ENCODE results near the gene ETV7. TPM values are rescaled to one million over a fixed set of nuclear protein-coding genes. Genes with fewer than 3 reads are reported as not detected.

ETV7 gene
- total and polyA plus RNA-seq, 2 experiments from 2014 or later = 0.47 to 1.2 TPM

GRCh38 chr6:36333171-36333895 is 54.1 kb downstream of the ETV7 start:
- H3K27ac ChIP-seq (ENCODE audit: low read depth) = no peak overlapping the region
- no peaks in the 10 kb centered on the region; the same call in 1 of the 2 replicates for H3K4me1 ChIP-seq (ENCODE audit: insufficient read depth)
- DNase-seq (ENCODE audit: low spot score) (no peak), ATAC-seq (no peak)
- peaks cover 15% of the 10 kb centered on the region for H3K27me3 Mint-ChIP-seq (ENCODE audit: insufficient read depth, low read depth, poor library complexity)
- peaks cover 18% of the 10 kb centered on the region for H3K4me1 Mint-ChIP-seq
- no peaks in the 10 kb centered on the region; the same call in 2 of the 3 replicates for H3K9me3 Mint-ChIP-seq
- H3K9me2 ChIP-seq (ENCODE audit: insufficient read depth) = no peaks in the 10 kb centered on the region
- TF ChIP-seq, protein P1, sequence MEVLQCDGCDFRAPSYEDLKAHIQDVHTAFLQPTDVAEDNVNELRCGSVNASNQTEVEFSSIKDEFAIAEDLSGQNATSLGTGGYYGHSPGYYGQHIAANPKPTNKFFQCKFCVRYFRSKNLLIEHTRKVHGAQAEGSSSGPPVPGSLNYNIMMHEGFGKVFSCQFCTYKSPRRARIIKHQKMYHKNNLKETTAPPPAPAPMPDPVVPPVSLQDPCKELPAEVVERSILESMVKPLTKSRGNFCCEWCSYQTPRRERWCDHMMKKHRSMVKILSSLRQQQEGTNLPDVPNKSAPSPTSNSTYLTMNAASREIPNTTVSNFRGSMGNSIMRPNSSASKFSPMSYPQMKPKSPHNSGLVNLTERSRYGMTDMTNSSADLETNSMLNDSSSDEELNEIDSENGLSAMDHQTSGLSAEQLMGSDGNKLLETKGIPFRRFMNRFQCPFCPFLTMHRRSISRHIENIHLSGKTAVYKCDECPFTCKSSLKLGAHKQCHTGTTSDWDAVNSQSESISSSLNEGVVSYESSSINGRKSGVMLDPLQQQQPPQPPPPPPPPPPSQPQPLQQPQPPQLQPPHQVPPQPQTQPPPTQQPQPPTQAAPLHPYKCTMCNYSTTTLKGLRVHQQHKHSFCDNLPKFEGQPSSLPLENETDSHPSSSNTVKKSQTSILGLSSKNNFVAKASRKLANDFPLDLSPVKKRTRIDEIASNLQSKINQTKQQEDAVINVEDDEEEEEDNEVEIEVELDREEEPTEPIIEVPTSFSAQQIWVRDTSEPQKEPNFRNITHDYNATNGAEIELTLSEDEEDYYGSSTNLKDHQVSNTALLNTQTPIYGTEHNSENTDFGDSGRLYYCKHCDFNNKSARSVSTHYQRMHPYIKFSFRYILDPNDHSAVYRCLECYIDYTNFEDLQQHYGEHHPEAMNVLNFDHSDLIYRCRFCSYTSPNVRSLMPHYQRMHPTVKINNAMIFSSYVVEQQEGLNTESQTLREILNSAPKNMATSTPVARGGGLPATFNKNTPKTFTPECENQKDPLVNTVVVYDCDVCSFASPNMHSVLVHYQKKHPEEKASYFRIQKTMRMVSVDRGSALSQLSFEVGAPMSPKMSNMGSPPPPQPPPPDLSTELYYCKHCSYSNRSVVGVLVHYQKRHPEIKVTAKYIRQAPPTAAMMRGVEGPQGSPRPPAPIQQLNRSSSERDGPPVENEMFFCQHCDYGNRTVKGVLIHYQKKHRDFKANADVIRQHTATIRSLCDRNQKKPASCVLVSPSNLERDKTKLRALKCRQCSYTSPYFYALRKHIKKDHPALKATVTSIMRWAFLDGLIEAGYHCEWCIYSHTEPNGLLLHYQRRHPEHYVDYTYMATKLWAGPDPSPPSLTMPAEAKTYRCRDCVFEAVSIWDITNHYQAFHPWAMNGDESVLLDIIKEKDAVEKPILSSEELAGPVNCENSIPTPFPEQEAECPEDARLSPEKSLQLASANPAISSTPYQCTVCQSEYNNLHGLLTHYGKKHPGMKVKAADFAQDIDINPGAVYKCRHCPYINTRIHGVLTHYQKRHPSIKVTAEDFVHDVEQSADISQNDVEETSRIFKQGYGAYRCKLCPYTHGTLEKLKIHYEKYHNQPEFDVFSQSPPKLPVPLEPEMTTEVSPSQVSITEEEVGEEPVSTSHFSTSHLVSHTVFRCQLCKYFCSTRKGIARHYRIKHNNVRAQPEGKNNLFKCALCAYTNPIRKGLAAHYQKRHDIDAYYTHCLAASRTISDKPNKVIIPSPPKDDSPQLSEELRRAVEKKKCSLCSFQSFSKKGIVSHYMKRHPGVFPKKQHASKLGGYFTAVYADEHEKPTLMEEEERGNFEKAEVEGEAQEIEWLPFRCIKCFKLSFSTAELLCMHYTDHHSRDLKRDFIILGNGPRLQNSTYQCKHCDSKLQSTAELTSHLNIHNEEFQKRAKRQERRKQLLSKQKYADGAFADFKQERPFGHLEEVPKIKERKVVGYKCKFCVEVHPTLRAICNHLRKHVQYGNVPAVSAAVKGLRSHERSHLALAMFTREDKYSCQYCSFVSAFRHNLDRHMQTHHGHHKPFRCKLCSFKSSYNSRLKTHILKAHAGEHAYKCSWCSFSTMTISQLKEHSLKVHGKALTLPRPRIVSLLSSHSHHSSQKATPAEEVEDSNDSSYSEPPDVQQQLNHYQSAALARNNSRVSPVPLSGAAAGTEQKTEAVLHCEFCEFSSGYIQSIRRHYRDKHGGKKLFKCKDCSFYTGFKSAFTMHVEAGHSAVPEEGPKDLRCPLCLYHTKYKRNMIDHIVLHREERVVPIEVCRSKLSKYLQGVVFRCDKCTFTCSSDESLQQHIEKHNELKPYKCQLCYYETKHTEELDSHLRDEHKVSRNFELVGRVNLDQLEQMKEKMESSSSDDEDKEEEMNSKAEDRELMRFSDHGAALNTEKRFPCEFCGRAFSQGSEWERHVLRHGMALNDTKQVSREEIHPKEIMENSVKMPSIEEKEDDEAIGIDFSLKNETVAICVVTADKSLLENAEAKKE (CRISPR knock-in tag; IDR thresholded peaks at IDR 0.05) = no peak
- TF ChIP-seq REST (IDR thresholded peaks at IDR 0.05; ENCODE audit: unreplicated experiment) (no peak), EZH2phosphoT487 (IDR thresholded peaks at IDR 0.05; ENCODE audit: unreplicated experiment) (no peak)
- H2AFZ ChIP-seq = no peak overlapping the region
- no peaks in the 10 kb centered on the region for H3F3A ChIP-seq (replicated peaks; ENCODE audit: low read depth)
- H3K27ac Mint-ChIP-seq = no peak overlapping the region
- H3K36me3 ChIP-seq (ENCODE audit: insufficient read depth) = no peaks in the 10 kb centered on the region
- no peaks in the 10 kb centered on the region; the same call in 2 of the 3 replicates for H3K36me3 Mint-ChIP-seq (ENCODE audit: low read depth)
- no peak overlapping the region for H3K4me2 ChIP-seq
- H3K4me3 Mint-ChIP-seq = no peak overlapping the region
- no peaks in the 10 kb centered on the region for H3K27me3 ChIP-seq (ENCODE audit: insufficient read depth)
- H4K20me1 ChIP-seq (replicated peaks; ENCODE audit: insufficient read depth) = no peaks in the 10 kb centered on the region
- H3K4me3 ChIP-seq = no peak overlapping the region
- no peaks in the 10 kb centered on the region for H3K79me2 ChIP-seq (replicated peaks; ENCODE audit: insufficient read depth)
